NOMO-1 (cell line): ENCODE data around the gene ZNF629.
A peak's percentile ranks its signal among the peaks of the same experiment; 100 is the strongest.

Experiments used
- DNase-seq, 2 experiments: peaks; one replicate each; lab custom pipeline; 2025; ENCODE audit not compliant: unreplicated experiment in 2 of 2; lab: John Stamatoyannopoulos, UW

ZNF629 gene

GRCh38 chr16:30786115-30786935 is 680 bp downstream of the ZNF629 start:
- peak in 1 of 2 experiments; percentile 25 for DNase-seq

GRCh38 chr16:30785126-30786106 is 1.6 kb downstream of the ZNF629 start:
- no peak for DNase-seq

DNA sequence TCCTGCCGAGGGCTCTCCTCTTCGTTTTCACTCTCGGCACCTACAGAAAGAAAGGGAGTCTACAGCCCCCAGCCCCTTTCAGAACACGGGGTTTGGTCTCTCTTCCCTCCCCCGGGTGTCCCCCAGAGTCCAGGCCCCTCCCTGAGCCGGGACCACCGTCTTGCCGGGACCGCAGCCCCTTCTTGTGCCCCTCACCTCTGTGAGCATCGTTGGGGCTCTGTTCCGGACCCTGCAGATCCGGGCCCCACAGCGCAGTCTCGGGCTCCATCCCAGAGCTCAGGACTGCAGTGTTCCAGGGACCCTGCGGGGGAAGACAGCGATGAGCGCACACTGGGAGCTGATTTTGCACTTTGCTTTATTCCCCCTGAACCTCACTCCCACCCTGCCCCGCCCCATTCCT is 2.8 kb downstream of the ZNF629 start:
- DNase-seq = no peak

GRCh38 chr16:30783280-30784109 is 3.5 kb downstream of the ZNF629 start:
- no peak for DNase-seq

DNA sequence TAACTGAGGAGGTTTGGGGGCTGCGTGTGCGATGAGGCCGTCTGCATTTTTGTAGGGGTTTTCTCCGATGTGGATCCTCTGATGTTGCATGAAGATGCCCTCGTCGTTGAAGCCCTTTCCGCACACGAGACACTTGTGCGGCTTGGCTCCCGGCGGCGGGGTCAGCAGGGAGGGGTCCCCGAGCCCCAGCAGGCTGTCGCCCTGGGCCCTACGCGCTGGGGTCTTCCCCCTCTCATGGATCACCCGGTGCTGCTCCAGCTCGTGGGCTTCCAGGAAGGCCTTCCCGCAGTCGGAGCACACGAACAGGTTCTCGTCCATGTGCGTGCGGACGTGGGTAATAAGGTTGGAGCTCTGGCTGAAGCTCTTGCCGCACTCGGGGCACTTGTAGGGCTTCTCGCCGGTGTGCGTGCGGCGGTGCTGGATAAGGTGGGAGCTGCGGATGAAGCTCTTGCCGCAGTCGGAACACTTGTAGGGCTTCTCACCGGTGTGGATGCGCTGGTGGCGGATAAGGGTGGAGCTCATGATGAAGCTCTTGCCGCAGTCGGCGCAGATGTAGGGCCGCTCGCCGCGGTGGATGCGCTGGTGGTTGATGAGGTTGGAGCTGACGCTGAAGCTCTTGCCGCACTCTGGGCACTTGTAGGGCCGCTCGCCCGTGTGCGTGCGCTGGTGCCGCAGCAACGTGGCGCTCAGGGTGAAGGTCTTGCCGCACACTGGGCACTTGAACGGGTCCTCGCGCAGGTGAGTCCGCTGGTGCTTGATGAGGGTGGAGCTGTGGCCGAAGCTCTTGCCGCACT is 4.3 kb downstream of the ZNF629 start:
- no peak for DNase-seq

- peak in 1 of 2 experiments; percentile 38 for DNase-seq
Observed at GRCh38 chr16:30780549-30780948, 6.5 kb downstream of the ZNF629 start.

DNA sequence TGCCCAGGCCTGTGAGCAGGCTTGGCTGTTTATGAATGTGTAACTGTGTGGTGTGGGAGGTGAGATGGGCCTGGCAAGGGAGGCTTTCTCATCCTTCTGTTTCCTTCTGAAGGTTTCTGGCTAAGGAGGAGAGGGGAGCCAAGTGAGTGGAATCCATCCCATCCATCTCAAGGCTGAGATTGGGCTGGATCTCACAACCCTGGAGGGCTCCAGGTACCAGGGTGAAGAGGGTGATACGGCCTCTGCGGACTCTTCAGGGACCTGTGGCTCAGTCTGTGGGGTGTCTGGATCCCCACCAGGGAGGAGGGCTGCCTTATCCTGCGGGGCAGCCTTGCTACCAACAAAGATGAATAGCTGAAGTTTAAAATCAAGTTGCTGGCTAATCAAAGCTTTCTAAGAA is 7.0 kb downstream of the ZNF629 start:
- no peak for DNase-seq

GRCh38 chr16:30779596-30779995 is 7.4 kb downstream of the ZNF629 start:
- no peak for DNase-seq

GRCh38 chr16:30778549-30779244 is 8.3 kb downstream of the ZNF629 start:
- DNase-seq = no peak

GRCh38 chr16:30777591-30778297 is 9.3 kb downstream of the ZNF629 start:
- DNase-seq = no peak

- peak; percentile 61 to 71 for DNase-seq
Observed at GRCh38 chr16:30775392-30776188, 11.4 kb downstream of the ZNF629 start.

GRCh38 chr16:30775131-30775391 is 11.9 kb downstream of the ZNF629 start:
- DNase-seq = no peak

DNA sequence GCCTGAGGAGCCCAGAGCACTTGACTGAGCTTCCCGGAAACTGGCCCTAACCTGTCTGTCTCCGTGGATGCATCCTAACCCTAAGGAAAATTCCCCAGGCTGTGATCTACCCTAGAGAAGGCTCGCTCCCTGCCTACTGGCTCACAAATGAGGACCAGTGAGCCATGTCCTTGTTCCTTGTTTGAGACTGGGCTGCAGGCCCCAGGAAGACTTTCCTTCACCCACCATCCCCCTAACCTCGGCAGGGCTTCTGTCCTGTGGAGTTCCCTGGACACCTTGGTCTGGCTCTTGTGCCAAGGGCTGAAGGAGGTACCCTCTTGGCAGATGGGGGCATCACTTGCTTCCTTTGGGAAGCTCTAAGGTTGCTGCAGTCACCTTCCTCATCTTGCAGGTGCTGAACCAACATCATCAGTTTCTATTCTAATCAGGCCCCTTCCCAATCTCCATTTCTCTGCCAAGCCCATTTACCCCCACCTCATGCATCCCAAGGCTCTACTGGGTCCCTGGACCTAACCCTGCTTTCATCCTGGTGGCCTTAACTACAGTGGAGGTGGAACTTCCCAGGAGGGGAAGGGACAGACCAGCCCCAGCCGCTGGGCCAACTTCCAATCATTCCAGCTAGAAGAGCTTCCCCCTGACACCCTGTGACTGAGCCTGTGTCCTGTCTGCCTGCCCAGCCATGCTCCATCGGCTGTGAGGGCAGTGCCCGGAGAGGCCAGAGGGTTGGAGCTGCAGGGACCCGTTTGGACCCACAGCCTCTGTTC is 12.5 kb downstream of the ZNF629 start:
- no peak for DNase-seq

DNA sequence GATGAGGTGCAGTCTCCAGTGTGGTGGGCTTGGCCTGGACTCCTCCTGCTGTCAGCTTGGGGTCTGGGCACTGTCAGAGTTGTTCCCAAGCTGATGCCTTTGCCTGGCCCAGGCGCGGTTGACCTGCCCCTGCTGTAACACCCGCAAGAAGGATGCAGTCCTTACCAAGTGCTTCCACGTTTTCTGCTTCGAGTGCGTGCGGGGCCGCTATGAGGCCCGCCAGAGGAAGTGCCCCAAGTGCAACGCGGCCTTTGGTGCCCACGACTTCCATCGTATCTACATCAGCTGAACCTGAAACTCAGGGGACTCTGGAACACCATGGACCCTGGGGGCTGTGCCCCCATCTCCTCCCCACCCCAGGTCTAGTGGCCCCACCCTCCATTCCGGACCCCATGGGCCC is 13.2 kb downstream of the ZNF629 start:
- DNase-seq = no peak

DNA sequence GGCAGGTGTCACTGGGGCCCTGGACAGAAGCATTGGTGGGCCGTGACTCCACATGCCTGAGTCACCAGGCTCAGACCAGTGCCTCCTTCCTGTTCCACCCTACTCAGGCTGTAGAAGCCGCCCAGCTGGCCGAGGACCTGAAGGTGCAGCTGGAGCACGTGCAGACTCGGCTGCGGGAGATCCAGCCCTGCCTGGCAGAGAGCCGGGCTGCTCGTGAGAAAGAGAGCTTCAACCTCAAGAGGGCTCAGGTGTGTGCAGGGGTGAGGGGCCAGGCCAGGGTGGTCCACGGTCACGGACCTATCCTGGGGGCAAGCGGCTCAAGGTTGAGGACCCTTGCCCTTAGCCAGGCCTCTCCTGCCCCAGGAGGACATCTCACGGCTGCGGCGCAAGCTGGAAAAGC is 15.3 kb downstream of the ZNF629 start:
- no peak for DNase-seq

GRCh38 chr16:30769379-30770089 is 17.5 kb downstream of the ZNF629 start:
- DNase-seq = no peak
